Right atrium auricular region (tissue), 2 donors: ENCODE results near the gene F2RL1. TPM values are rescaled to one million over a fixed set of nuclear protein-coding genes. Genes with fewer than 3 reads are reported as not detected.

Source experiments
- DNase-seq: peaks from one replicate; pipeline ENCODE4 v3.0.0-alpha.2; 2019; ENCODE audit warnings: low spot score
- H3K27ac ChIP-seq, 2 donors: fragments of 200-600 bp; sonication (generic); 1 replicate in 1 of 2; 2 replicates in 1 of 2; pipeline ENCODE4 v1.5.1; 2016 to 2019
- H3K27me3 ChIP-seq, 2 donors: fragments of 200-600 bp; sonication (generic); one replicate each; pipeline versions ENCODE4 v1.5.1 to v1.6.0; 2017 to 2019
- H3K36me3 ChIP-seq: fragments of 200-600 bp; sonication (generic); one replicate; pipeline ENCODE4 v1.5.1; 2016
- H3K4me1 ChIP-seq, 2 donors: fragments of 200-600 bp; sonication (generic); one replicate each; pipeline versions ENCODE4 v1.5.1 to v1.6.0; 2017 to 2019
- H3K4me3 ChIP-seq, 2 donors: fragments of 200-600 bp; sonication (generic); 1 replicate in 1 of 2; 2 replicates in 1 of 2; pipeline ENCODE4 v1.5.1; 2017 to 2019; ENCODE audit warnings: mild to moderate bottlenecking in 1 of 2, moderate library complexity in 1 of 2
- H3K9me3 ChIP-seq, 2 donors: fragments of 200-600 bp; sonication (generic); one replicate each; pipeline ENCODE4 v1.5.1; 2019
- CTCF ChIP-seq, 2 donors: fragments of 200-600 bp; sonication (generic); IDR thresholded peaks; one replicate each; pipeline ENCODE4 v1.5.1; 2019; ENCODE audit warnings: antibody characterized with exemption in 2 of 2
- total RNA-seq, 2 donors: library from RNA; depleted of rRNA; stranded (reverse); fragments of >200 nt; gene quantifications; one replicate each; pipeline ENCODE4 v1.1.0, GENCODE V29; 2016

Gene F2RL1
- total RNA-seq, 2 donors from 2014 or later: 3.1 to 10.6 TPM

DNA sequence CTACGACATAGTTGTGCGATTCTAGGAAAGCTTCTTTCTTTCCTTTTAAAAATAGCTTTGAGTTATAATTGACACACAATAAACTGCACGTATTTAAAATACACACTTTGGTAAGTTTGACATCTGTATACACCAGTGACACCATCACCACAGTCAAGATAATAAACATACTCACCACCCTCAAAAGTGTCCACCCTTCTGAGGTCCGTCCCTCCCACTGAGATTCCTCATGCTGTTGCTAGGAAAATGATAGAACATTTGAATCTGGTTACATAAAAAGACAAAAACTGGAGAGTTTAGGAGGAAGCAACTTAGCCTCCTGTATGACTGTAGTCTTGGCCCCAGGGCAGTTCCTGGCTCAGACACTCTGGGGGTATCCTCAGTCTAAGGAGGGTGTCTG, 48.2 kb downstream of the F2RL1 start:
- no peaks in the 10 kb centered on the region for H3K27me3 ChIP-seq
- no peak for DNase-seq
- no peaks in the 10 kb centered on the region for H3K4me1 ChIP-seq
- H3K4me3 ChIP-seq: no peak overlapping the region
- H3K9me3 ChIP-seq: no peaks in the 10 kb centered on the region
- no peak for TF ChIP-seq CTCF (IDR thresholded peaks at IDR 0.05)
- H3K27ac ChIP-seq: no peak overlapping the region
- H3K36me3 ChIP-seq: no peaks in the 10 kb centered on the region

- peak; percentile 73 to 83 for TF ChIP-seq CTCF (IDR thresholded peaks at IDR 0.05)
- Histone ChIP-seq H3K36me3 (no peaks in the 10 kb centered on the region), H3K4me3 (no peak overlapping the region), H3K4me1 (no peaks in the 10 kb centered on the region), H3K27ac (no peak overlapping the region), H3K27me3 (no peaks in the 10 kb centered on the region), H3K9me3 (no peaks in the 10 kb centered on the region)
- peak; percentile 65 for DNase-seq
Observed at GRCh38 chr5:76867827-76868693, 49.2 kb downstream of the F2RL1 start.

DNA sequence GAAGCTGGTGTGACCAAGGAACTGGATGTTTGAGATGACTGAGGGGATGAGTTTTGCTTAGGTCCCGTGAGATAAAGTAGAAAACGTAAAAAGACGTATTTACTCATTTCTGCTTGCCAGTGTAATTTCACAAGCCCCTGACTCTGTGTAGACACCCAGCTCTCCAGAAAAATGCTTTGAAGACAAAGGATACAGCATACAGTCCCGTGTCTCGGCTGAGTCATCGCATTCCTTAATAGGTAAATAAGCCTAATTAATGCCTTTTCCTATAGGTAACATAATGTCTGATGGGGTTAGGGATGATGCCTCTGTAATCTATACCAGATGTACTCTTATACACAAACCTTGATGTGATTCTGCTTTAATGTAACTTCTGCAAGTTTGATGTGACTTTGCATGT, 51.2 kb downstream of the F2RL1 start:
- Histone ChIP-seq H3K27me3 (no peaks in the 10 kb centered on the region), H3K27ac (no peak overlapping the region), H3K4me3 (no peak overlapping the region), H3K9me3 (no peaks in the 10 kb centered on the region), H3K36me3 (no peaks in the 10 kb centered on the region), H3K4me1 (peaks cover 0 to 8% of the 10 kb centered on the region in 2 donors)
- no peak for TF ChIP-seq CTCF (IDR thresholded peaks at IDR 0.05)
- DNase-seq: no peak

GRCh38 chr5:76874088-76874581, 55.3 kb downstream of the F2RL1 start:
- TF ChIP-seq CTCF (IDR thresholded peaks at IDR 0.05): no peak
- Histone ChIP-seq H3K9me3 (no peaks in the 10 kb centered on the region), H3K36me3 (no peaks in the 10 kb centered on the region), H3K27ac (no peak overlapping the region), H3K4me1 (peaks cover 0 to 8% of the 10 kb centered on the region in 2 donors), H3K27me3 (no peaks in the 10 kb centered on the region), H3K4me3 (no peak overlapping the region)
- no peak for DNase-seq

Other genes starting within 250 kb of the F2RL1 start
- 1 to 10 TPM in 1 of 2 donors, under 1 TPM in 1; 0.44 to 3.7 TPM for gene F2RL2, start 195.6 kb upstream of the F2RL1 start, total RNA-seq
- 10 to 100 TPM; 16.1 to 46.7 TPM for gene F2R, start 102.9 kb upstream of the F2RL1 start, total RNA-seq
- gene S100Z, start 31.0 kb downstream of the F2RL1 start, total RNA-seq: not detected
- 10 to 100 TPM in 1 of 2 donors, under 1 TPM in 1; 0.37 to 10.3 TPM for gene CRHBP, start 134.0 kb downstream of the F2RL1 start, total RNA-seq
- gene AGGF1, start 211.4 kb downstream of the F2RL1 start, total RNA-seq: 10 to 100 TPM; 15.2 to 15.7 TPM